Stimulated activated CD8-positive, alpha-beta memory T cell treated with anti-CD3 and anti-CD28 coated beads, Interleukin-15, amount 100 ng/mL, for 24 hours (primary cell): ENCODE results near the gene FIZ1.
"Not testable (repeated sequence)": the region's sequence is repeated elsewhere in the genome, so short reads cannot be mapped to it uniquely, and the experiment has no call there.

Experiments
- DNase-seq: peaks from one replicate; pipeline ENCODE4 v3.0.0-alpha.2; 2020; ENCODE audit warnings: low read depth

The FIZ1 gene

GRCh38 chr19:55593096-55593772 is 6.1 kb downstream of the FIZ1 start:
- DNase-seq = no peak

- DNase-seq = no peak
These were observed 6.8 kb downstream of the FIZ1 start for GRCh38 chr19:55592391-55593090.

- no peak for DNase-seq
These were observed 7.8 kb downstream of the FIZ1 start for GRCh38 chr19:55591555-55591954.

- no peak for DNase-seq
These were observed 8.7 kb downstream of the FIZ1 start for GRCh38 chr19:55590617-55591016.

GRCh38 chr19:55590109-55590508 is 9.2 kb downstream of the FIZ1 start:
- DNase-seq = no peak

GRCh38 chr19:55588738-55589137 is 10.6 kb downstream of the FIZ1 start:
- no peak for DNase-seq

- DNase-seq = peak; percentile 88
These were observed 12.2 kb downstream of the FIZ1 start for GRCh38 chr19:55586976-55587668.

- no peak for DNase-seq
These were observed 13.5 kb downstream of the FIZ1 start for GRCh38 chr19:55585658-55586339.

GRCh38 chr19:55584871-55585270 is 14.4 kb downstream of the FIZ1 start:
- no peak for DNase-seq

- not testable (repeated sequence) for DNase-seq
These were observed 15.4 kb downstream of the FIZ1 start for GRCh38 chr19:55583897-55584296.

- not testable (repeated sequence) for DNase-seq
These were observed 17.0 kb downstream of the FIZ1 start for GRCh38 chr19:55582284-55582683.

- DNase-seq = no peak
These were observed 17.5 kb downstream of the FIZ1 start for GRCh38 chr19:55581823-55582223.

GRCh38 chr19:55581145-55581822 is 18.0 kb downstream of the FIZ1 start:
- no peak for DNase-seq

GRCh38 chr19:55580628-55581144 is 18.6 kb downstream of the FIZ1 start, which contains the start of gene ZNF579:
Gene ZNF579 (minus strand): TSS chr19:55580848. CDS start chr19:55579639, 1,209 bp downstream.
- peak; percentile 52 for DNase-seq

- DNase-seq = no peak
These were observed 19.3 kb downstream of the FIZ1 start for GRCh38 chr19:55579766-55580621.

- DNase-seq = no peak
These were observed 20.3 kb downstream of the FIZ1 start for GRCh38 chr19:55578761-55579747.

- DNase-seq = no peak
These were observed 21.1 kb downstream of the FIZ1 start for GRCh38 chr19:55578031-55578760.

- DNase-seq = no peak
These were observed 22.6 kb downstream of the FIZ1 start for GRCh38 chr19:55576746-55577145.

- not testable (repeated sequence) for DNase-seq
These were observed 25.4 kb downstream of the FIZ1 start for GRCh38 chr19:55573929-55574328.
